Measurements from ENCODE around the gene SGF29.
"Not testable (repeated sequence)": the region's sequence is repeated elsewhere in the genome, so short reads cannot be mapped to it uniquely, and the experiment has no call there.

- TF ChIP-seq POLR2A (IDR thresholded peaks at IDR 0.05; ENCODE audit: low read depth, low read length); CTCF (conservative IDR thresholded peaks at IDR 0.05; ENCODE audit: low read depth, low read length); CEBPB (IDR thresholded peaks at IDR 0.05; ENCODE audit: low read depth, low read length); MXI1 (IDR thresholded peaks at IDR 0.05; ENCODE audit: borderline replicate concordance, low read depth, low read length); MAFK (IDR thresholded peaks at IDR 0.05; ENCODE audit: low read depth, low read length); RCOR1 (IDR thresholded peaks at IDR 0.05; ENCODE audit: insufficient replicate concordance, low read length); FOS (IDR thresholded peaks at IDR 0.05; ENCODE audit: low read depth, low read length); USF2 (IDR thresholded peaks at IDR 0.05; ENCODE audit: low read depth, low read length); BHLHE40 (IDR thresholded peaks at IDR 0.05; ENCODE audit: low read depth, low read length); RAD21 (IDR thresholded peaks at IDR 0.05; ENCODE audit: low read length); CHD1 (IDR thresholded peaks at IDR 0.05; ENCODE audit: low read depth, low read length); MAZ (IDR thresholded peaks at IDR 0.05; ENCODE audit: borderline replicate concordance, low read depth, low read length): not testable (repeated sequence)
Measured at GRCh38 chr16:28566233-28566925, 12.7 kb downstream of the SGF29 start.

Data from IMR-90 (cell line).